H9 (cell line): ENCODE measurements around the gene FAM53B. TPM values are rescaled to one million over a fixed set of nuclear protein-coding genes. Genes with fewer than 3 reads are reported as not detected.

Experiments
- DNase-seq: peaks from one replicate; pipeline ENCODE4 v3.0.0-alpha.2; 2017
- H2AFZ ChIP-seq: one replicate; pipeline ENCODE4 v1.6.1; 2013; ENCODE audit warnings: mild to moderate bottlenecking, low read length, control low read depth, moderate library complexity
- H2AK5ac ChIP-seq: 2 replicates; pipeline ENCODE4 v1.6.1; 2013; ENCODE audit warnings: low read length, control low read depth, mixed read lengths; ENCODE audit not compliant: insufficient read length
- H2BK120ac ChIP-seq: one replicate; pipeline ENCODE4 v1.6.1; 2013; ENCODE audit warnings: low read depth, mild to moderate bottlenecking, low read length, control low read depth, inconsistent platforms; ENCODE audit not compliant: poor library complexity, severe bottlenecking
- H2BK12ac ChIP-seq: 2 replicates; pipeline ENCODE4 v1.6.1; 2013; ENCODE audit warnings: low read length, control low read depth, mixed read lengths, low read depth; ENCODE audit not compliant: insufficient read length
- H2BK15ac ChIP-seq: 2 replicates; pipeline ENCODE4 v1.6.1; 2013; ENCODE audit warnings: low read depth, low read length, control low read depth
- H2BK20ac ChIP-seq: one replicate; pipeline ENCODE4 v1.6.1; 2013; ENCODE audit warnings: low read depth, mild to moderate bottlenecking, low read length, control low read depth, inconsistent platforms; ENCODE audit not compliant: poor library complexity, severe bottlenecking
- H2BK5ac ChIP-seq: 2 replicates; pipeline ENCODE4 v1.6.1; 2013; ENCODE audit warnings: low read length, control low read depth, mixed read lengths; ENCODE audit not compliant: insufficient read length
- H3K14ac ChIP-seq: 2 replicates; pipeline ENCODE4 v1.6.1; 2013; ENCODE audit warnings: low read length, control low read depth; ENCODE audit not compliant: insufficient read depth
- H3K18ac ChIP-seq: 2 replicates; pipeline ENCODE4 v1.6.1; 2013; ENCODE audit warnings: low read depth, mild to moderate bottlenecking, mixed read lengths, low read length, control low read depth; ENCODE audit not compliant: insufficient read length
- H3K23ac ChIP-seq: 2 replicates; pipeline ENCODE4 v1.6.1; 2013; ENCODE audit warnings: low read length, control low read depth, mixed read lengths, low read depth; ENCODE audit not compliant: insufficient read length
- H3K23me2 ChIP-seq: 2 replicates; pipeline ENCODE4 v1.6.1; 2013; ENCODE audit warnings: low read depth, mild to moderate bottlenecking, mixed read lengths, low read length, control low read depth; ENCODE audit not compliant: insufficient read length, poor library complexity, severe bottlenecking
- H3K27ac ChIP-seq: 2 replicates; pipeline ENCODE4 v1.5.1; 2013; ENCODE audit warnings: low read length, control low read depth, mixed read lengths, low read depth; ENCODE audit not compliant: insufficient read length
- H3K27me3 ChIP-seq: 2 replicates; pipeline ENCODE4 v1.6.1; 2013; ENCODE audit warnings: low read length, control low read depth, inconsistent platforms; ENCODE audit not compliant: insufficient read depth
- H3K4ac ChIP-seq: 2 replicates; pipeline ENCODE4 v1.6.1; 2013; ENCODE audit warnings: low read depth, mild to moderate bottlenecking, control low read depth, inconsistent platforms, low read length, moderate library complexity
- H3K4me1 ChIP-seq: 2 replicates; pipeline ENCODE4 v1.6.1; 2013; ENCODE audit warnings: low read length, control low read depth, inconsistent platforms; ENCODE audit not compliant: insufficient read depth
- H3K4me2 ChIP-seq: 2 replicates; pipeline ENCODE4 v1.6.1; 2013; ENCODE audit warnings: low read length, control low read depth, mixed read lengths; ENCODE audit not compliant: insufficient read length, insufficient read depth
- H3K56ac ChIP-seq: 2 replicates; pipeline ENCODE4 v1.6.1; 2013; ENCODE audit warnings: low read depth, mild to moderate bottlenecking, mixed read lengths, low read length, control low read depth; ENCODE audit not compliant: insufficient read length
- H3K79me1 ChIP-seq: 2 replicates; pipeline ENCODE4 v1.6.1; 2013; ENCODE audit warnings: low read depth, mild to moderate bottlenecking, moderate library complexity, low read length, control low read depth, inconsistent platforms; ENCODE audit not compliant: insufficient read depth, poor library complexity, severe bottlenecking
- H3K79me2 ChIP-seq: 2 replicates; pipeline ENCODE4 v1.6.1; 2013; ENCODE audit warnings: low read length, control low read depth, inconsistent platforms; ENCODE audit not compliant: insufficient read depth
- H3K9ac ChIP-seq: 2 replicates; pipeline ENCODE4 v1.6.1; 2013; ENCODE audit warnings: low read length, control low read depth, mixed read lengths; ENCODE audit not compliant: insufficient read length; ENCODE audit errors: extremely low read depth
- H3K9me3 ChIP-seq: one replicate; pipeline ENCODE4 v1.6.1; 2013; ENCODE audit warnings: low read depth, low read length, inconsistent platforms; ENCODE audit not compliant: control insufficient read depth
- H3T11ph ChIP-seq: one replicate; pipeline ENCODE4 v1.6.1; 2013; ENCODE audit warnings: mild to moderate bottlenecking, low read length, control low read depth, inconsistent platforms
- H4K20me1 ChIP-seq: one replicate; pipeline ENCODE4 v1.6.1; 2013; ENCODE audit not compliant: control insufficient read depth, insufficient read length, insufficient read depth
- H4K5ac ChIP-seq: 2 replicates; pipeline ENCODE4 v1.6.1; 2013; ENCODE audit warnings: low read depth, mild to moderate bottlenecking, mixed read lengths, low read length, control low read depth; ENCODE audit not compliant: insufficient read length
- H4K8ac ChIP-seq: replicated peaks from 2 replicates; pipeline ENCODE4 v1.6.1; 2013; ENCODE audit warnings: low read length, control low read depth, mixed read lengths, low read depth; ENCODE audit not compliant: insufficient read length
- H4K91ac ChIP-seq: 2 replicates; pipeline ENCODE4 v1.6.1; 2013; ENCODE audit warnings: low read depth, mild to moderate bottlenecking, moderate library complexity, mixed read lengths, low read length, control low read depth; ENCODE audit not compliant: insufficient read length
- H3K27ac Mint-ChIP-seq, 3 experiments: 2 replicates in 2 of 3; 3 replicates in 1 of 3; pipeline ENCODE4 v1.8.0; 2020 to 2021; ENCODE audit warnings: mixed read lengths in 3 of 3, mild to moderate bottlenecking in 1 of 3, moderate library complexity in 1 of 3
- H3K27me3 Mint-ChIP-seq: 2 replicates; pipeline ENCODE4 v1.8.0; 2021; ENCODE audit warnings: low read depth, mild to moderate bottlenecking, moderate library complexity, mixed read lengths
- H3K36me3 Mint-ChIP-seq, 3 experiments: 2 replicates in 2 of 3; 3 replicates in 1 of 3; pipeline ENCODE4 v1.8.0; 2020 to 2021; ENCODE audit warnings: low read depth in 3 of 3, mixed read lengths in 3 of 3; ENCODE audit not compliant: insufficient read depth in 1 of 3
- H3K4me1 Mint-ChIP-seq, 2 experiments: 2 replicates each; pipeline ENCODE4 v1.8.0; 2020; ENCODE audit warnings: mixed read lengths in 2 of 2
- H3K4me3 Mint-ChIP-seq, 2 experiments: 2 replicates in 1 of 2; 3 replicates in 1 of 2; pipeline ENCODE4 v1.8.0; 2020 to 2021; ENCODE audit warnings: mild to moderate bottlenecking in 2 of 2, mixed read lengths in 2 of 2, moderate library complexity in 1 of 2
- H3K9me3 Mint-ChIP-seq, 2 experiments: 2 replicates in 1 of 2; 3 replicates in 1 of 2; pipeline ENCODE4 v1.8.0; 2020; ENCODE audit warnings: mild to moderate bottlenecking in 2 of 2, mixed read lengths in 2 of 2, moderate library complexity in 1 of 2
- WGBS: extraction: QIAGEN DNeasy Blood & Tissue Kit; methylation state at CpG from one replicate; pipeline ENCODE4 v1.1.7; 2013; ENCODE audit warnings: missing lambda C conversion rate, low lambda C conversion rate, mixed read lengths; ENCODE audit not compliant: insufficient read length; ENCODE audit errors: extremely low coverage; 5-methylcytosine and 5-hydroxymethylcytosine counted together
- total RNA-seq: library from RNA; stranded (reverse); gene quantifications from 2 replicates; pipeline ENCODE4 v1.2.1, GENCODE V29; 2021
- TF ChIP-seq, protein P1 (sequence below): fragments of 200-600 bp; sonication (generic); conservative IDR thresholded peaks from 3 replicates; pipeline ENCODE4 v1.8.0; 2021; ENCODE audit warnings: antibody characterized with exemption, mild to moderate bottlenecking

Gene FAM53B
- total RNA-seq, 1 experiment from 2014 or later = 11.5 TPM

DNA sequence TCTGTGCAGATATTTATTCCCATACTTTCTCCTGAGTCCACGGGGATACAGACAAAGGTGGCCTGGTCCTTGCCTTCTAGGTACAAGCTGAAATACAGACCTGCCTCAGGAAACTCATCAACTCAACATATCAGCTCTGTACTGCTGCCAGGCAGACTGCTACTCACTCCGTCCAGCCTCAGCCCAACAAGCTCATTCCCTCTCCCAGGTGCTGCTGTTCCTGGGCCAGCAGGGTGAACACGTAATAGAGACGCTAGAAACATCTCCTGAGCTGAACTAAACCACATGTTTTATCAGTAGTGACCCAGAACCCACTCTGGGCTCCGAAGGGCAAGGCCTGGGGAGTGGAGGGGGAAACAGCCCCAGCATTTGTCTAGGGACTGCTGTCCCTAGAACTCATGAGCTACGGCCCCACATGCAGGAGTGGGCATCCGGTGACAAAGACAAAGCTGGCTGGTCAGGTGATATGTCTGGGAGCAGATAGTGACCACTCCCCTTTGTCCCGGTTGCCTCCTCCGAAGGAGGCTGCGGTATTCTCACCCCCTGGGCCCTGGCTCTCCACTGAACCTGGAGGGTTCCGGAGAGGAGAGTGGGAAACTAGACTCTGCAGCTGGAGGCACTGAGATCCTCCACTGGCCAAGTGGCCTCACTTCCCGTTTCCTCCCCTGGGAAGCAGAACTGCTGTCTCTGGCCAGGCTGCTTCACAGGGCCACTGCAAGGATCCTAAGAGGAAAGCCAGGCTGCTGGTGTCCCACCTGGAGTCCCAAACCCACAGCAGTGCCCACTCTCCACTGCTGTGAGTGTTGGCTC lies 116.1 kb downstream of the FAM53B start:
- no peak overlapping the region for H2BK15ac ChIP-seq
- peaks cover 1% of the 10 kb centered on the region; the same call in 1 of the 2 replicates for H3K27me3 Mint-ChIP-seq
- WGBS = no CpG with 5 or more reads among the region's 12 CpGs
- no peaks in the 10 kb centered on the region for H3K27me3 ChIP-seq
- H3K4me2 ChIP-seq = no peak overlapping the region
- H3K9me3 ChIP-seq = no peaks in the 10 kb centered on the region
- no peak overlapping the region for H3K9ac ChIP-seq
- no peak overlapping the region for H3K4me3 Mint-ChIP-seq
- no peak overlapping the region for H2AK5ac ChIP-seq
- H3K56ac ChIP-seq = no peak overlapping the region
- H3K4me1 Mint-ChIP-seq = peaks cover 28 to 35% of the 10 kb centered on the region in 2 experiments
- no peak overlapping the region for H4K91ac ChIP-seq
- no peak overlapping the region for H2BK5ac ChIP-seq
- H4K20me1 ChIP-seq = no peaks in the 10 kb centered on the region
- no peak overlapping the region for H4K5ac ChIP-seq
- H2AFZ ChIP-seq = no peak overlapping the region
- no peak for DNase-seq
- H3K4me1 ChIP-seq = peaks cover 3% of the 10 kb centered on the region; the same call in 1 of the 2 replicates
- no peaks in the 10 kb centered on the region for H3K79me2 ChIP-seq
- TF ChIP-seq, protein P1, sequence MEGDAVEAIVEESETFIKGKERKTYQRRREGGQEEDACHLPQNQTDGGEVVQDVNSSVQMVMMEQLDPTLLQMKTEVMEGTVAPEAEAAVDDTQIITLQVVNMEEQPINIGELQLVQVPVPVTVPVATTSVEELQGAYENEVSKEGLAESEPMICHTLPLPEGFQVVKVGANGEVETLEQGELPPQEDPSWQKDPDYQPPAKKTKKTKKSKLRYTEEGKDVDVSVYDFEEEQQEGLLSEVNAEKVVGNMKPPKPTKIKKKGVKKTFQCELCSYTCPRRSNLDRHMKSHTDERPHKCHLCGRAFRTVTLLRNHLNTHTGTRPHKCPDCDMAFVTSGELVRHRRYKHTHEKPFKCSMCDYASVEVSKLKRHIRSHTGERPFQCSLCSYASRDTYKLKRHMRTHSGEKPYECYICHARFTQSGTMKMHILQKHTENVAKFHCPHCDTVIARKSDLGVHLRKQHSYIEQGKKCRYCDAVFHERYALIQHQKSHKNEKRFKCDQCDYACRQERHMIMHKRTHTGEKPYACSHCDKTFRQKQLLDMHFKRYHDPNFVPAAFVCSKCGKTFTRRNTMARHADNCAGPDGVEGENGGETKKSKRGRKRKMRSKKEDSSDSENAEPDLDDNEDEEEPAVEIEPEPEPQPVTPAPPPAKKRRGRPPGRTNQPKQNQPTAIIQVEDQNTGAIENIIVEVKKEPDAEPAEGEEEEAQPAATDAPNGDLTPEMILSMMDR = no peak
- H3K9me3 Mint-ChIP-seq = no peaks in the 10 kb centered on the region
- H3K14ac ChIP-seq = no peak overlapping the region; the same call in 1 of the 2 replicates
- no peak overlapping the region for H4K8ac ChIP-seq
- no peak overlapping the region for H2BK120ac ChIP-seq
- H3K79me1 ChIP-seq = no peaks in the 10 kb centered on the region
- H3K4ac ChIP-seq = no peak overlapping the region
- no peaks in the 10 kb centered on the region for H3K23me2 ChIP-seq
- no peak overlapping the region for H3K23ac ChIP-seq
- H3T11ph ChIP-seq = no peak overlapping the region
- H2BK12ac ChIP-seq = no peak overlapping the region
- no peak overlapping the region for H3K18ac ChIP-seq
- H2BK20ac ChIP-seq = no peak overlapping the region
- no peaks in the 10 kb centered on the region; a peak in 2 of 7 replicates for H3K36me3 Mint-ChIP-seq
- H3K27ac Mint-ChIP-seq = peak overlapping the region in 1 of 3 experiments; percentile 6; a peak in 2 of 7 replicates
- no peak overlapping the region for H3K27ac ChIP-seq
